MCF 10A (cell line): ENCODE measurements around the gene SLU7. TPM values are rescaled to one million over a fixed set of nuclear protein-coding genes. Genes with fewer than 3 reads are reported as not detected.

ENCODE experiments used
- BruUV-seq: library from RNA; stranded (reverse); fragments of 400-500 nt; replicated peaks from 2 replicates; lab custom pipeline; 2021; lab: Mats Ljungman, UMichigan
- CTCF ChIA-PET: fragments of 300-600 bp; sonication (Branson Sonifier 250); formaldehyde crosslinking; extraction: SDS; loops from one replicate; lab custom pipeline; 2021; ENCODE audit warnings: antibody characterized with exemption, inconsistent platforms; lab: Yijun Ruan, JAX
- POLR2A ChIA-PET: fragments of 300-600, 350-650 bp; sonication (Branson Sonifier 250); formaldehyde crosslinking; extraction: SDS; loops from one replicate; lab custom pipeline; 2020; ENCODE audit warnings: antibody characterized with exemption, inconsistent platforms; lab: Yijun Ruan, JAX
- DNase-seq: peaks from one replicate; pipeline ENCODE4 v3.0.0-alpha.2; 2018; ENCODE audit not compliant: unreplicated experiment
- H3K27ac Mint-ChIP-seq: one replicate; pipeline ENCODE4 v1.8.0; 2022; ENCODE audit warnings: mild to moderate bottlenecking, low read depth, mixed read lengths; ENCODE audit not compliant: unreplicated experiment
- H3K27me3 Mint-ChIP-seq: one replicate; pipeline ENCODE4 v1.8.0; 2022; ENCODE audit warnings: mixed read lengths; ENCODE audit not compliant: insufficient read depth, unreplicated experiment
- H3K36me3 Mint-ChIP-seq: one replicate; pipeline ENCODE4 v1.8.0; 2022; ENCODE audit warnings: mild to moderate bottlenecking, moderate library complexity, mixed read lengths; ENCODE audit not compliant: insufficient read depth, unreplicated experiment
- H3K4me1 Mint-ChIP-seq: one replicate; pipeline ENCODE4 v1.8.0; 2022; ENCODE audit warnings: mixed read lengths; ENCODE audit not compliant: insufficient read depth, unreplicated experiment
- H3K4me3 Mint-ChIP-seq: one replicate; pipeline ENCODE4 v1.8.0; 2022; ENCODE audit warnings: mild to moderate bottlenecking, moderate library complexity, mixed read lengths; ENCODE audit not compliant: unreplicated experiment
- H3K9me3 Mint-ChIP-seq: one replicate; pipeline ENCODE4 v1.8.0; 2022; ENCODE audit warnings: mixed read lengths; ENCODE audit not compliant: unreplicated experiment
- intact Hi-C: fragments of 100-400 bp; cut with micrococcal nuclease; formaldehyde crosslinking; loops from 2 replicates; pipeline ENCODE4 v1.14.1; 2022
- total RNA-seq: library from RNA; stranded (reverse); gene quantifications from 2 replicates; pipeline ENCODE4 v1.2.3, GENCODE V29; 2022
- TF ChIP-seq, protein P1 (sequence below): fragments of 200-600 bp; IDR thresholded peaks from one replicate; pipeline ENCODE4 v1.8.0; 2022; ENCODE audit warnings: antibody characterized with exemption, mild to moderate bottlenecking; ENCODE audit not compliant: unreplicated experiment

SLU7 gene
- total RNA-seq, 1 experiment from 2014 or later: 64.6 TPM

GRCh38 chr5:160455600-160455999 is 36.7 kb upstream of the SLU7 start:
- TF ChIP-seq, protein P1, sequence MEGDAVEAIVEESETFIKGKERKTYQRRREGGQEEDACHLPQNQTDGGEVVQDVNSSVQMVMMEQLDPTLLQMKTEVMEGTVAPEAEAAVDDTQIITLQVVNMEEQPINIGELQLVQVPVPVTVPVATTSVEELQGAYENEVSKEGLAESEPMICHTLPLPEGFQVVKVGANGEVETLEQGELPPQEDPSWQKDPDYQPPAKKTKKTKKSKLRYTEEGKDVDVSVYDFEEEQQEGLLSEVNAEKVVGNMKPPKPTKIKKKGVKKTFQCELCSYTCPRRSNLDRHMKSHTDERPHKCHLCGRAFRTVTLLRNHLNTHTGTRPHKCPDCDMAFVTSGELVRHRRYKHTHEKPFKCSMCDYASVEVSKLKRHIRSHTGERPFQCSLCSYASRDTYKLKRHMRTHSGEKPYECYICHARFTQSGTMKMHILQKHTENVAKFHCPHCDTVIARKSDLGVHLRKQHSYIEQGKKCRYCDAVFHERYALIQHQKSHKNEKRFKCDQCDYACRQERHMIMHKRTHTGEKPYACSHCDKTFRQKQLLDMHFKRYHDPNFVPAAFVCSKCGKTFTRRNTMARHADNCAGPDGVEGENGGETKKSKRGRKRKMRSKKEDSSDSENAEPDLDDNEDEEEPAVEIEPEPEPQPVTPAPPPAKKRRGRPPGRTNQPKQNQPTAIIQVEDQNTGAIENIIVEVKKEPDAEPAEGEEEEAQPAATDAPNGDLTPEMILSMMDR: no peak
- CTCF ChIA-PET: no interaction called here
- H3K27ac Mint-ChIP-seq: no peak overlapping the region

GRCh38 chr5:160453751-160454150 is 34.9 kb upstream of the SLU7 start:
- no peaks in the 10 kb centered on the region for H3K9me3 Mint-ChIP-seq
- H3K4me3 Mint-ChIP-seq: no peak overlapping the region
- H3K27ac Mint-ChIP-seq: no peak overlapping the region
- DNase-seq: no peak
- TF ChIP-seq, protein P1: no peak
- no peaks in the 10 kb centered on the region for H3K36me3 Mint-ChIP-seq
- POLR2A ChIA-PET: interaction anchor here (1.2 kb wide), 1 partner anchor 10 kb away, joined by 3 read pairs; no protein-coding TSS in a partner anchor
- no peaks in the 10 kb centered on the region for H3K4me1 Mint-ChIP-seq
- BruUV-seq: no TSS peak
- CTCF ChIA-PET: interaction anchor here (0.6 to 3.9 kb wide), 2 partner anchors 15 to 336 kb away, joined by 3 to 49 read pairs; no protein-coding TSS in a partner anchor
- H3K27me3 Mint-ChIP-seq: no peaks in the 10 kb centered on the region
- intact Hi-C loops: no loop called here

More at GRCh38 chr5:160455600-160455999, 36.7 kb upstream of the SLU7 start:
- no peaks in the 10 kb centered on the region for H3K9me3 Mint-ChIP-seq
- no peak for DNase-seq
- H3K36me3 Mint-ChIP-seq: no peaks in the 10 kb centered on the region
- POLR2A ChIA-PET: no interaction called here
- no TSS peak for BruUV-seq
- no peaks in the 10 kb centered on the region for H3K4me1 Mint-ChIP-seq
- intact Hi-C loops: no loop called here
- no peak overlapping the region for H3K4me3 Mint-ChIP-seq
- no peaks in the 10 kb centered on the region for H3K27me3 Mint-ChIP-seq

DNA sequence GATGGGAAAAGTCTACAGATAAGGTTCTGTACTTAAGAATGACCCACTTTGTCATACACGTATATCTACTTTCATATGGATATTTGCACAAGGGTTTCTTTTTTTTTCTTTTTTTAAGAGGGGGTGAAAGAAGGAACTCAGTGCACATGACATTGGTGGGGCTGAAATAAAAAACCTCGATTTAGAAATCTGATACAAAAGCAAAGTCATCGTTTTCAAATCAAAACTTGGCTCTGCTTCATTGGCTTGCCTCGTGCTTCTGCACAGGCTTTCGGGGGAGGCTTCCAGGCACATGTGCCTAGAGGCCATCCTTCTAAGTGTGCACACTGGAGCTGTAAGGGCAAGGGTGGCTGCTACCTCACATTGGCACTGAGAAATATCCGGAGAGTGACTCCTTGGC is 33.9 kb upstream of the SLU7 start:
- no peaks in the 10 kb centered on the region for H3K4me1 Mint-ChIP-seq
- H3K9me3 Mint-ChIP-seq: no peaks in the 10 kb centered on the region
- H3K27me3 Mint-ChIP-seq: no peaks in the 10 kb centered on the region
- POLR2A ChIA-PET: interaction anchor here (1.2 kb wide), 1 partner anchor 11 kb away, joined by 4 read pairs; no protein-coding TSS in a partner anchor
- TF ChIP-seq, protein P1: no peak
- no peak overlapping the region for H3K4me3 Mint-ChIP-seq
- no peak for DNase-seq
- BruUV-seq: no TSS peak
- no peaks in the 10 kb centered on the region for H3K36me3 Mint-ChIP-seq
- intact Hi-C loops: no loop called here
- no peak overlapping the region for H3K27ac Mint-ChIP-seq
- CTCF ChIA-PET: interaction anchor here (3.9 kb wide), 1 partner anchor 14 kb away, joined by 49 read pairs; no protein-coding TSS in a partner anchor

- Mint-ChIP-seq H3K4me3 (no peak overlapping the region), H3K36me3 (no peaks in the 10 kb centered on the region), H3K9me3 (no peaks in the 10 kb centered on the region), H3K27ac (no peak overlapping the region), H3K4me1 (no peaks in the 10 kb centered on the region), H3K27me3 (no peaks in the 10 kb centered on the region)
- POLR2A ChIA-PET: interaction anchor here (1.2 kb wide), 1 partner anchor 12 kb away, joined by 4 read pairs; no protein-coding TSS in a partner anchor
- no TSS peak for BruUV-seq
- intact Hi-C loops: no loop called here
- TF ChIP-seq, protein P1: no peak
- DNase-seq: no peak
- CTCF ChIA-PET: interaction anchor here (3.9 kb wide), 1 partner anchor 13 kb away, joined by 49 read pairs; no protein-coding TSS in a partner anchor
Observed at GRCh38 chr5:160452036-160452435, 33.2 kb upstream of the SLU7 start.
